Right atrium auricular region (tissue), 2 donors: ENCODE data around the gene FOXL1. TPM values are rescaled to one million over a fixed set of nuclear protein-coding genes. Genes with fewer than 3 reads are reported as not detected.

ENCODE experiments used
- DNase-seq: peaks from one replicate; pipeline ENCODE4 v3.0.0-alpha.2; 2019; ENCODE audit warnings: low spot score
- H3K27ac ChIP-seq, 2 donors: fragments of 200-600 bp; sonication (generic); 1 replicate in 1 of 2; 2 replicates in 1 of 2; pipeline ENCODE4 v1.5.1; 2016 to 2019
- H3K27me3 ChIP-seq, 2 donors: fragments of 200-600 bp; sonication (generic); one replicate each; pipeline versions ENCODE4 v1.5.1 to v1.6.0; 2017 to 2019
- H3K36me3 ChIP-seq: fragments of 200-600 bp; sonication (generic); one replicate; pipeline ENCODE4 v1.5.1; 2016
- H3K4me1 ChIP-seq, 2 donors: fragments of 200-600 bp; sonication (generic); one replicate each; pipeline versions ENCODE4 v1.5.1 to v1.6.0; 2017 to 2019
- H3K4me3 ChIP-seq, 2 donors: fragments of 200-600 bp; sonication (generic); 1 replicate in 1 of 2; 2 replicates in 1 of 2; pipeline ENCODE4 v1.5.1; 2017 to 2019; ENCODE audit warnings: mild to moderate bottlenecking in 1 of 2, moderate library complexity in 1 of 2
- H3K9me3 ChIP-seq, 2 donors: fragments of 200-600 bp; sonication (generic); one replicate each; pipeline ENCODE4 v1.5.1; 2019
- total RNA-seq, 2 donors: library from RNA; depleted of rRNA; stranded (reverse); fragments of >200 nt; gene quantifications; one replicate each; pipeline ENCODE4 v1.1.0, GENCODE V29; 2016
- TF ChIP-seq, protein P1 (sequence below), 2 donors: fragments of 200-600 bp; sonication (generic); IDR thresholded peaks; one replicate each; pipeline ENCODE4 v1.5.1; 2019; ENCODE audit warnings: antibody characterized with exemption in 2 of 2

FOXL1 gene
- total RNA-seq, 2 donors from 2014 or later, result 0.85 to 1.3 TPM

DNA sequence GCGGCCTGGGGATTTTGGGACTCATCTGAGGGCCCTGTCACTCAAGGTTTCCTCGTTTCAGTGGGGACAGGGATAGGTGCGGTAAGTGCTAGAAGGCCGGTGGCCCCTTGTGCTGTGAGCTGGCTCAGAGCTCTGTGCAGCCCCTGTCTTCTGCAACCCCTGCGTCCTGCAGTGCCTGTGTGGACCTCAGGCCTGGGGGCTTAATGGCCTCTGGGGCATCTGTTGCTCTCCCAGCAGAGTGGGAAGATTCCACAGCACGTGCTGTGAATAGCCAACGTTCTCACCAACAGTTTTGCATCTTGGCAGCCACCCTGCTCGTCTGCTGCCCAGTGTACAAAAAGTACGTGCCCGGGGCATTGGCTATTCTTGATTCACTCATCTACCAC is 6.8 kb upstream of the FOXL1 start:
- Histone ChIP-seq H3K4me3 (peak overlapping the region; percentile 53 to 59), H3K9me3 (no peaks in the 10 kb centered on the region), H3K27ac (peak overlapping the region; percentile 61 to 90), H3K27me3 (no peaks in the 10 kb centered on the region), H3K4me1 (peaks cover 0 to 18% of the 10 kb centered on the region in 2 donors), H3K36me3 (no peaks in the 10 kb centered on the region)
- DNase-seq, result no peak
- TF ChIP-seq, protein P1, sequence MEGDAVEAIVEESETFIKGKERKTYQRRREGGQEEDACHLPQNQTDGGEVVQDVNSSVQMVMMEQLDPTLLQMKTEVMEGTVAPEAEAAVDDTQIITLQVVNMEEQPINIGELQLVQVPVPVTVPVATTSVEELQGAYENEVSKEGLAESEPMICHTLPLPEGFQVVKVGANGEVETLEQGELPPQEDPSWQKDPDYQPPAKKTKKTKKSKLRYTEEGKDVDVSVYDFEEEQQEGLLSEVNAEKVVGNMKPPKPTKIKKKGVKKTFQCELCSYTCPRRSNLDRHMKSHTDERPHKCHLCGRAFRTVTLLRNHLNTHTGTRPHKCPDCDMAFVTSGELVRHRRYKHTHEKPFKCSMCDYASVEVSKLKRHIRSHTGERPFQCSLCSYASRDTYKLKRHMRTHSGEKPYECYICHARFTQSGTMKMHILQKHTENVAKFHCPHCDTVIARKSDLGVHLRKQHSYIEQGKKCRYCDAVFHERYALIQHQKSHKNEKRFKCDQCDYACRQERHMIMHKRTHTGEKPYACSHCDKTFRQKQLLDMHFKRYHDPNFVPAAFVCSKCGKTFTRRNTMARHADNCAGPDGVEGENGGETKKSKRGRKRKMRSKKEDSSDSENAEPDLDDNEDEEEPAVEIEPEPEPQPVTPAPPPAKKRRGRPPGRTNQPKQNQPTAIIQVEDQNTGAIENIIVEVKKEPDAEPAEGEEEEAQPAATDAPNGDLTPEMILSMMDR (IDR thresholded peaks at IDR 0.05), result no peak

DNA sequence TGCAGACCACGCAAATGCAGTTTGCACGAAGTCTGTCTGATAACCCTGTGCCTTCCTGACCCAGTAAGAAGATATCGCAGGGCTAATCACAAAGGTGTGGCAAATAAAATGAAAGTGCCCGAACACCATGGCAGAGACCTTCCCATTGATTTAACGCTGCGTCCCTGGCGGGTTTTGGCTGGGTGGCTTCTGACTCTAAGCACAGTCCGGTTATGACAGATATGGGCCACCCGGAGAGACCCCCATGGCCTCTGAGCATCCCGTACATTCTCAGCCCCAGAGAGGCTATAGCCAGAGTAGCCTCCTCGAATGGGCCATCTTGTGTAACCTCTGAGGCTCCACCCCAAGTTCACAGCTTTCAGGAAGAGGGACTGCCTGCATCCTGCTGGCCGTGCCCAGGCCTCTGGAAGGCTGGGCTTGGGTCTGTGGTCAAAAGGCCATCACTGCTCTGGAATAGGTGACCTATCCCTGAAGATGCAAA is 6.3 kb upstream of the FOXL1 start:
- Histone ChIP-seq H3K9me3 (no peaks in the 10 kb centered on the region), H3K4me1 (peaks cover 0 to 20% of the 10 kb centered on the region in 2 donors), H3K27ac (peak overlapping the region; percentile 61 to 90), H3K4me3 (peak overlapping the region in 1 of 2 donors; percentile 59), H3K27me3 (no peaks in the 10 kb centered on the region), H3K36me3 (no peaks in the 10 kb centered on the region)
- no peak for DNase-seq
- TF ChIP-seq, protein P1 (IDR thresholded peaks at IDR 0.05), result no peak

DNA sequence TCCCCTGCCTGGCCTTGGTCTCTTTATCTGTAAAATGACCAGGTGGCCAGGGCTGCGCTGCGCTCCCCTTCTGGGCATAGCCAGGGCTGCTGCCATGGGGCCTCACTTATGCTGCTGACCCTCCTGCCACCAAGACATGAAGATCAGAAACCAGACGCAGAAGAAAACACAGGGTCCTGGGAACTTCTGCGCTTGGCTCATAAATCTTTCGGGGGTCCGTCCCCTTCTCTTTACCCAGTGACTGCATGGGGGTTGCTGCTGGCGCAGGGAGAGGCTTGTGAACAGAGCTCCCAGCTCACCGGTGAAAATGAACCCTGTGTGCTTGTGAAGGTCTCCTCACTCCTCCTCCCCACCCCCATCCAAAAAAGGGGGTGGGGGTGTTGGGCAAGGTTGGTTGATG is 5.7 kb upstream of the FOXL1 start:
- H3K4me1 ChIP-seq, result peaks cover 0 to 20% of the 10 kb centered on the region in 2 donors
- peak overlapping the region; percentile 61 to 90 for H3K27ac ChIP-seq
- H3K4me3 ChIP-seq, result no peak overlapping the region
- no peaks in the 10 kb centered on the region for H3K36me3 ChIP-seq
- TF ChIP-seq, protein P1 (IDR thresholded peaks at IDR 0.05), result no peak
- no peaks in the 10 kb centered on the region for H3K9me3 ChIP-seq
- DNase-seq, result no peak
- no peaks in the 10 kb centered on the region for H3K27me3 ChIP-seq

DNA sequence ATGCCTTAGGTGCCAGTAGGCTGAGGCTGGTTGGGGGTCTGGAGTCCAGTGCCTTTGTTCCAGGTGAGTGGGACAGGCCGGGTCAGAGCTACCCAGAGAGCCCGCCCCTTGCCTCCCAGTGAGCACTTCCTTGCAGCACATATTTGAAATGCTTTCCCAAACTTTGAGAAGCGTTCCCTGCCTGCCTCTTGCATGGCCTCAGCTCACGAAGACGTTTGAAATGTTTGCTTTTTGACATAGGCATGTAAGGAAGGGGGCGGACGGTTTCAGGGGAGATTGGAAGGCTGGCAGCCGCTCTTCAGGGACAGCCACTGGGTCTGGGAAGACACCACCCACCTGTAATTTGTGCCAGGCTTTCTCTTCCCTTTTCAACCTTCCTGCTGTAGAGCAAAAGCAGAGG is 5.1 kb upstream of the FOXL1 start:
- peaks cover 0 to 6% of the 10 kb centered on the region in 2 donors for H3K27me3 ChIP-seq
- no peak for DNase-seq
- H3K9me3 ChIP-seq, result no peaks in the 10 kb centered on the region
- peaks cover 0 to 20% of the 10 kb centered on the region in 2 donors for H3K4me1 ChIP-seq
- TF ChIP-seq, protein P1 (IDR thresholded peaks at IDR 0.05), result no peak
- H3K27ac ChIP-seq, result peak overlapping the region; percentile 31 to 61
- no peak overlapping the region for H3K4me3 ChIP-seq
- H3K36me3 ChIP-seq, result no peaks in the 10 kb centered on the region

DNA sequence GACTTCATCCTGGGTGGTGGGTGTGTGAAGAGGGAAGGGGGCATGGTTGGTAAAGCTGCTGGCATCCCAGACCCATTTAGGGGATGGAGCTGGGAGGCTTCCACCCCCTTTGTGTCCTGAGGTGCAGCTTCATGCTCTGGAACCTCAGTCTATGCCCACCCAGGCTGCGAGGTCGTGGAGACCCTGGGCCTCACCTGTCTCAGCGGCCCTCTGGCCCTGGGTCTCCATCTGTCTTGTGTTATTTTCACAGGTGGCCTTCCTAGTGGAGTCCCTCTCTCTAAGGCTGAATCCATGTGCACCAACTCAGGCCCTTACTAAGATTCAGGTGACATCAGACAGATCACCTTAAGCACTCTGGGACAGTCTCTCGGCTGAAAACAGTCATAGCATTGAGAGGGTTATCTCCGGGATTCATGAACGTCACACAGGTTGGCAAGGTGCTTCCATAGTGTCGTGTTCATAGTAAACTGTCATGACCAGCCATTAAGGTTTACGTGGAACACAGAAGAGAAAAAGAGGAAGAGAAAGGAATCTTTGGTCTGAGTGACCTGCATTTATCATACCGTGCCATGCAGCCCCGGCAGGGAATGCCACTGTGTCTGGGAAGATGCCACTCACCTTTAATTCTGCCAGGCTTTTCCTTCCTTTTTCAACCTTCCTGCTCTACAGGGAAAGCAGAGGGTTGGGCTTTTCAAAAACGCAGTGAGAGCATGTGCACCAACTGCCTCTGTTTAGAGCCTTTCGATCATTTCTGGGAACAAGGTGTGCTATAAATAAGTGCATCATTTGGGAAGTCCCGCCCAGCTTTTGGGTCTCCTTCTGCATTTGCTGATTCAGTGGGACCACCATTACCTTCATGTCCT is 4.5 kb upstream of the FOXL1 start:
- Histone ChIP-seq H3K4me3 (no peak overlapping the region), H3K27me3 (peaks cover 0 to 6% of the 10 kb centered on the region in 2 donors), H3K36me3 (no peaks in the 10 kb centered on the region), H3K27ac (peak overlapping the region; percentile 19 to 31), H3K9me3 (no peaks in the 10 kb centered on the region), H3K4me1 (peaks cover 0 to 26% of the 10 kb centered on the region in 2 donors)
- TF ChIP-seq, protein P1 (IDR thresholded peaks at IDR 0.05), result no peak
- no peak for DNase-seq
